ENCODE results near the gene ZDHHC3.

ZDHHC3 gene

GRCh38 chr3:44909063-44909462, 66.9 kb downstream of the ZDHHC3 start:
- Histone ChIP-seq H3K27me3 (peaks cover 0 to 10% of the 10 kb centered on the region in 2 donors), H3K4me3 (no peak overlapping the region), H3K27ac (no peak overlapping the region), H3K36me3 (no peaks in the 10 kb centered on the region), H3K4me1 (no peaks in the 10 kb centered on the region), H3K9me3 (no peaks in the 10 kb centered on the region)
- no peak for TF ChIP-seq CTCF (IDR thresholded peaks at IDR 0.05)
- intact Hi-C loops (cut with DNase I; ENCODE audit: low total_unique reads), result no loop called here
- no peak for DNase-seq

- no peaks in the 10 kb centered on the region for H3K4me1 ChIP-seq
- no peak for TF ChIP-seq CTCF (IDR thresholded peaks at IDR 0.05)
- no peaks in the 10 kb centered on the region for H3K9me3 ChIP-seq
- no peak overlapping the region for H3K27ac ChIP-seq
- no peak for DNase-seq
- intact Hi-C loops (cut with DNase I; ENCODE audit: low total_unique reads), result no loop called here
- H3K4me3 ChIP-seq, result no peak overlapping the region
- no peaks in the 10 kb centered on the region for H3K36me3 ChIP-seq
- peaks cover 0 to 10% of the 10 kb centered on the region in 2 donors for H3K27me3 ChIP-seq
Observed at GRCh38 chr3:44907612-44908011, 68.4 kb downstream of the ZDHHC3 start.

DNA sequence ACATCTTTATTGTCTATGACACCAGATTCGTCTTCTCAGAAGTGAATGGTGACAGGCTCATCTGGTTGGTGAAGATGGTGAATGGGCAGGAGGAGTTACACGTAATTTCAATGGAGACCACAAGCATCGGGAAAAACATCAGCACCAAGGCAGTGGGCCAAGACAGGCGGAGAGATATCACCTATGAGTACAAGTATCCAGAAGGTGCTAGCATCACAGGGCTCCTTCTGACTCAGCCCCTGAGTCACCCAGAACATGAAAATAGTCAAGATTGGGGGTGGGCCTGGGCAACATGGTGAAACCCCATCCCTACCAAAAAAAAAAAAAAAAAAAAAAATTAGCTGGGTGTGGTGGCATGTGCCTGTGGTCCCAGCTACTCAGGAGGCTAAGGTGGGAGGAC, 69.0 kb downstream of the ZDHHC3 start:
- no peak for DNase-seq
- TF ChIP-seq CTCF (IDR thresholded peaks at IDR 0.05), result no peak
- no peaks in the 10 kb centered on the region for H3K4me1 ChIP-seq
- intact Hi-C loops (cut with DNase I; ENCODE audit: low total_unique reads), result no loop called here
- H3K4me3 ChIP-seq, result no peak overlapping the region
- no peak overlapping the region for H3K27ac ChIP-seq
- H3K27me3 ChIP-seq, result peaks cover 0 to 11% of the 10 kb centered on the region in 2 donors
- H3K36me3 ChIP-seq, result no peaks in the 10 kb centered on the region
- no peaks in the 10 kb centered on the region for H3K9me3 ChIP-seq

GRCh38 chr3:44905446-44906157, 70.4 kb downstream of the ZDHHC3 start:
- intact Hi-C loops (cut with DNase I; ENCODE audit: low total_unique reads), result no loop called here
- no peaks in the 10 kb centered on the region for H3K36me3 ChIP-seq
- H3K4me3 ChIP-seq, result no peak overlapping the region
- H3K4me1 ChIP-seq, result no peaks in the 10 kb centered on the region
- no peak for DNase-seq
- H3K27me3 ChIP-seq, result peaks cover 0 to 21% of the 10 kb centered on the region in 2 donors
- no peak overlapping the region for H3K27ac ChIP-seq
- TF ChIP-seq CTCF (IDR thresholded peaks at IDR 0.05), result no peak
- H3K9me3 ChIP-seq, result no peaks in the 10 kb centered on the region

- intact Hi-C loops (cut with DNase I; ENCODE audit: low total_unique reads), result no loop called here
- H3K4me3 ChIP-seq, result no peak overlapping the region
- H3K36me3 ChIP-seq, result no peaks in the 10 kb centered on the region
- no peaks in the 10 kb centered on the region for H3K4me1 ChIP-seq
- peaks cover 0 to 25% of the 10 kb centered on the region in 2 donors for H3K27me3 ChIP-seq
- no peak for TF ChIP-seq CTCF (IDR thresholded peaks at IDR 0.05)
- H3K27ac ChIP-seq, result no peak overlapping the region
- H3K9me3 ChIP-seq, result no peaks in the 10 kb centered on the region
- DNase-seq, result no peak
Observed at GRCh38 chr3:44903751-44904150, 72.2 kb downstream of the ZDHHC3 start.
